Colonic mucosa (tissue), 4 donors: ENCODE results near the gene SEC24D. TPM values are rescaled to one million over a fixed set of nuclear protein-coding genes. Genes with fewer than 3 reads are reported as not detected.

Experiments used
- DNase-seq: peaks from one replicate; pipeline ENCODE4 v3.0.0-alpha.2; 2020
- H3K27ac ChIP-seq: fragments of 200-600 bp; one replicate; pipeline ENCODE4 v1.8.0; 2021
- H3K27me3 ChIP-seq: fragments of 200-600 bp; one replicate; pipeline ENCODE4 v1.8.0; 2021
- H3K36me3 ChIP-seq: fragments of 200-600 bp; one replicate; pipeline ENCODE4 v1.8.0; 2021
- H3K4me1 ChIP-seq: fragments of 200-600 bp; one replicate; pipeline ENCODE4 v1.8.0; 2021; ENCODE audit warnings: mild to moderate bottlenecking
- H3K4me3 ChIP-seq: fragments of 200-600 bp; one replicate; pipeline ENCODE4 v1.8.0; 2021
- H3K9ac ChIP-seq, 2 donors: one replicate each; pipeline ENCODE4 v1.7.0; 2013; ENCODE audit warnings: control low read depth in 2 of 2, low read depth in 2 of 2, low read length in 2 of 2
- H3K9me3 ChIP-seq: fragments of 200-600 bp; one replicate; pipeline ENCODE4 v1.8.0; 2021
- intact Hi-C: fragments of 100-400 bp; cut with DNase I; formaldehyde crosslinking; loops from one replicate; pipeline ENCODE4 v1.14.1; 2022
- total RNA-seq, 2 donors: library from RNA; stranded (reverse); fragmentation: NEBNext Ultra II Directional in 1 of 2; extraction: Animal tissue kit (Norgen Biotek cat#: 25700) in 1 of 2; gene quantifications; one replicate each; pipeline ENCODE4 v1.2.1, GENCODE V29; 2021
- TF ChIP-seq, protein P1 (sequence below): fragments of 200-600 bp; IDR thresholded peaks from one replicate; pipeline ENCODE4 v1.8.0; 2022; ENCODE audit warnings: antibody characterized with exemption, mild to moderate bottlenecking
- donor health status: healthy.
- donor health status: DM: no; HTN: no; CAD: no.
- donor health status: DM: no; HTN: no; CAD: no.

Gene SEC24D
- total RNA-seq, 2 donors from 2014 or later, result 71.8 to 77.0 TPM

DNA sequence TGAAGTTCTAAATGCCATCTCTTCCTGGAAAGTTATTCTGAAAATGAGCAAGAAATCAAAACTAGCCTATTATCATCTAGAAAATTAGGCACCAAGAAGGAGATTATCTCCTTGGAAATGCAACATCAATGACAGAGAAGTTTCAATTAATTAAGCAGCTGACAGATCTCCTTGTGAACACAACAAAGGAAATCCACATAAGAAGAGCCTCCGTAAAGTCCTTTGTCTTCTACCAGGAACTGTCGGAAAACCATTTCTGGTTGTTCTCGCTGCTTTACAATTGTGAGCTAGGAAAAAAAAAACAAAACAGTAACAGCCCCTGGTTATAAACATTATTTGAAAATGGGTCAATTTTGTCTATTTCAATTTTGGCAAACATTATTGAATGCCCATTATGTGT lies 112.6 kb downstream of the SEC24D start:
- Histone ChIP-seq H3K9me3 (no peaks in the 10 kb centered on the region), H3K27ac (no peak overlapping the region), H3K36me3 (peaks cover 5% of the 10 kb centered on the region), H3K9ac (no peak overlapping the region), H3K4me1 (no peaks in the 10 kb centered on the region), H3K27me3 (no peaks in the 10 kb centered on the region), H3K4me3 (no peak overlapping the region)
- no peak for DNase-seq
- intact Hi-C loops, result no loop called here
- TF ChIP-seq, protein P1, sequence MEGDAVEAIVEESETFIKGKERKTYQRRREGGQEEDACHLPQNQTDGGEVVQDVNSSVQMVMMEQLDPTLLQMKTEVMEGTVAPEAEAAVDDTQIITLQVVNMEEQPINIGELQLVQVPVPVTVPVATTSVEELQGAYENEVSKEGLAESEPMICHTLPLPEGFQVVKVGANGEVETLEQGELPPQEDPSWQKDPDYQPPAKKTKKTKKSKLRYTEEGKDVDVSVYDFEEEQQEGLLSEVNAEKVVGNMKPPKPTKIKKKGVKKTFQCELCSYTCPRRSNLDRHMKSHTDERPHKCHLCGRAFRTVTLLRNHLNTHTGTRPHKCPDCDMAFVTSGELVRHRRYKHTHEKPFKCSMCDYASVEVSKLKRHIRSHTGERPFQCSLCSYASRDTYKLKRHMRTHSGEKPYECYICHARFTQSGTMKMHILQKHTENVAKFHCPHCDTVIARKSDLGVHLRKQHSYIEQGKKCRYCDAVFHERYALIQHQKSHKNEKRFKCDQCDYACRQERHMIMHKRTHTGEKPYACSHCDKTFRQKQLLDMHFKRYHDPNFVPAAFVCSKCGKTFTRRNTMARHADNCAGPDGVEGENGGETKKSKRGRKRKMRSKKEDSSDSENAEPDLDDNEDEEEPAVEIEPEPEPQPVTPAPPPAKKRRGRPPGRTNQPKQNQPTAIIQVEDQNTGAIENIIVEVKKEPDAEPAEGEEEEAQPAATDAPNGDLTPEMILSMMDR, result no peak

DNA sequence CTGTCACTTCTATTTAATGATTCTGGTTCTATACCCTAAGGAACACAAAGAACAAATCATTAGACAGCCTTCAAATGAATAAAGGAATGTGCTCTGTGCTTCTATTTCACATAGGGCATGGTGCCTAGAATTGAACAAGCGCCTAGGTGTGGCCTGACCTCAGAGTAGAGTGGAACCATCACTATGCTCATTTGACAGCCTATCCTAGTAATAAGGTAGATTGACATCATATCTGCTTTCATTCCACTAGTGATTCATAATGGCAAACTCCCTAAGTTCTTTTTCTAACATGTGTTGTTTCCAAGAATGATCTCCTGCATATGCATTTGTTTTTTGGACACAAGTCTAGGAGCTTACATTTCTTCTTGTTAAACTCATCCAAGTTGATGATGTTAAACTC lies 114.2 kb downstream of the SEC24D start:
- TF ChIP-seq, protein P1, result no peak
- intact Hi-C loops, result no loop called here
- no peak overlapping the region for H3K4me3 ChIP-seq
- H3K27me3 ChIP-seq, result no peaks in the 10 kb centered on the region
- H3K9me3 ChIP-seq, result no peaks in the 10 kb centered on the region
- no peaks in the 10 kb centered on the region for H3K4me1 ChIP-seq
- H3K36me3 ChIP-seq, result peaks cover 4% of the 10 kb centered on the region
- no peak overlapping the region for H3K9ac ChIP-seq
- H3K27ac ChIP-seq, result no peak overlapping the region
- DNase-seq, result no peak

DNA sequence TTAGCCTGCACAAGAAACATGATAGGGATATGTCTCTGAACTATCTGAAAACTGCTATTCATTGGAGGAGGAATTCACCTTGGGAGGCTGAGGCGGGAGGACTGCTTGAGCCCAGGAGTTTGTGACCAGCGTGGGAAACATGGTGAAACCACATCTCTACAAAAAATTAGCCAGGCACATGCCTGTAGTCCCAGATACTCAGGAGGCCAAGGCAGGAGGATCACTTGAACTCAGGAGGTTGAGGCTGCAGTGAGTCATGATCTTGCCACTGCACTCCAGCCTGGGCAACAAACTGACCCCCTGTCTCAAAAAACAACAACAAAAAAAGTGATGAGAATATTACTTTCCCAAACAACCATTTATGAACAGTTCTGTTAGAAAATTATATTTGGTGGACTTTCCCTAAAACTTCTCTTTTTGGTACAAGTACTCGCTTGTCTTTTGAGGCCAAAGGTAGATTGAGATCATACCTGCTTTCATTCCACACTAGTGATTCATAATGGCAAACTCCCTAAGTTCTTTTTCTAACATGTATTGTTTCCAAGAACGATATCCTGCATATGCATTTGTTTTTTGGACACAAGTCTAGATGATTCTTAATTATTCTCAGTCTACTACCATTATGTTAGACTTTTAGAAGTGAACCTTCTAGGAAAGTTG lies 117.3 kb downstream of the SEC24D start:
- intact Hi-C loops, result no loop called here
- TF ChIP-seq, protein P1, result no peak

DNA sequence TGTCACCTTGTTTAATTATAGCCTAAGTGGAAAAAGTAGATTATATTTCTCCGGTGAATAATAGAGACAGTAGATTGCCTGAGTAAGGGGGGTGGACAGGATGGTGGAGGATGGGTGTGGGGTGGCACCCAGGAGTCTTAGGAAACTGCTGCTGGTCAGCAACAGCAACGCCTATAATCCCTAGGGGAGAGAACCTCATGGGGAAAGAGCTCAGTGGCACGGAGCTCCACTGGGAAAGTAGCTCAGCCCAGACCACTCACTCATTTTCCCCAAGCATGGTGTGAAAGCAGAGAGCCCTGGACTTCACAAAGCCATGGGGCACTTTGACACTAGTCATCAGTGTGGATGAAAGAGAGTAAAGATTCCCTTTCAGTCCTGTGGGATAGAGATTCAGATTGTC lies 119.6 kb downstream of the SEC24D start:
- Histone ChIP-seq H3K9ac (no peak overlapping the region), H3K4me3 (no peak overlapping the region), H3K4me1 (no peaks in the 10 kb centered on the region), H3K27me3 (no peaks in the 10 kb centered on the region), H3K9me3 (no peaks in the 10 kb centered on the region), H3K36me3 (no peaks in the 10 kb centered on the region), H3K27ac (no peak overlapping the region)
- TF ChIP-seq, protein P1, result no peak
- intact Hi-C loops, result no loop called here
- no peak for DNase-seq

More for the DNA sequence above, 117.3 kb downstream of the SEC24D start:
- no peak overlapping the region for H3K27ac ChIP-seq
- no peak for DNase-seq
- no peak overlapping the region for H3K9ac ChIP-seq
- H3K4me1 ChIP-seq, result no peaks in the 10 kb centered on the region
- no peak overlapping the region for H3K4me3 ChIP-seq
- no peaks in the 10 kb centered on the region for H3K27me3 ChIP-seq
- H3K36me3 ChIP-seq, result no peaks in the 10 kb centered on the region
- H3K9me3 ChIP-seq, result no peaks in the 10 kb centered on the region

DNA sequence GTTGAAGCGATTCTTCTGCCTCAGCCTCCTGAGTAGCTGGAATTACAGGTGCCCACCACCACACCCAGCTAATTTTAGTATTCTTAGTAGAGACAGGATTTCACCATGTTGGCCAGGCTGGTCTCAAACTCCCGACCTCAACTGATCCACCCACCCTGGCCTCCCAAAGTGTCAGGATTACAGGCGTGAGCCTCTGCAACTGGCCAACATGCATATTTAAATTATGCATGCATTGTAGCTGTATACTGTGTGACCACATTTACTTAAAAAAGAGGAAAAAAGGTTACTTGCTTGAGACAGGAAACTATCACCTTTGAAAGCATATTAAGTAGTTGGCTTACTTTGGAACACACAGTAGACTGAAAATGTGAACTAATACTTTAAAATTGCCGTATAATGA lies 121.2 kb downstream of the SEC24D start:
- intact Hi-C loops, result no loop called here
- DNase-seq, result no peak
- no peaks in the 10 kb centered on the region for H3K27me3 ChIP-seq

More for the DNA sequence above, 121.2 kb downstream of the SEC24D start:
- no peaks in the 10 kb centered on the region for H3K36me3 ChIP-seq
- no peak overlapping the region for H3K9ac ChIP-seq
- no peaks in the 10 kb centered on the region for H3K4me1 ChIP-seq
- TF ChIP-seq, protein P1, result no peak
- no peaks in the 10 kb centered on the region for H3K9me3 ChIP-seq
- H3K27ac ChIP-seq, result no peak overlapping the region
- no peak overlapping the region for H3K4me3 ChIP-seq
